CD4-positive, alpha-beta T cell treated with Interleukin-6 at 100 ng/mL for 8 hours (primary cell): ENCODE data around the gene KRTAP1-4.
"Not testable (repeated sequence)": the region's sequence is repeated elsewhere in the genome, so short reads cannot be mapped to it uniquely, and the experiment has no call there.

Experiments
- DNase-seq: peaks from one replicate; pipeline ENCODE4 v3.0.0-alpha.2; 2020; ENCODE audit warnings: mixed read lengths, low spot score

Gene KRTAP1-4

GRCh38 chr17:41048441-41048840, 18.4 kb upstream of the KRTAP1-4 start:
- no peak for DNase-seq

- not testable (repeated sequence) for DNase-seq
Observed at GRCh38 chr17:41046735-41047465, 16.9 kb upstream of the KRTAP1-4 start, which contains the start of gene KRTAP2-1. Gene KRTAP2-1, minus strand, starts transcription at chr17:41047316. Its CDS starts 49 bp downstream, at chr17:41047267.

- no peak for DNase-seq
Observed at GRCh38 chr17:41042953-41043352, 13.0 kb upstream of the KRTAP1-4 start.

GRCh38 chr17:41040783-41041571, 11.0 kb upstream of the KRTAP1-4 start, which contains the start of gene KRTAP1-1:
Gene KRTAP1-1, minus strand, starts transcription at chr17:41041450. Its CDS starts 53 bp downstream, at chr17:41041397.
- DNase-seq: not testable (repeated sequence)

GRCh38 chr17:41037853-41038350, 7.9 kb upstream of the KRTAP1-4 start:
- no peak for DNase-seq

- DNase-seq: not testable (repeated sequence)
Observed at GRCh38 chr17:41034346-41034935, 4.4 kb upstream of the KRTAP1-4 start, which contains the start of gene KRTAP1-3. Gene KRTAP1-3, minus strand, starts transcription at chr17:41034874. Its CDS starts 53 bp downstream, at chr17:41034821.

- DNase-seq: no peak
Observed at GRCh38 chr17:41026715-41027471, 3.1 kb downstream of the KRTAP1-4 start, which contains the start of gene KRTAP1-5. Gene KRTAP1-5, minus strand, starts transcription at chr17:41027208. Its CDS starts 53 bp downstream, at chr17:41027155.

- no peak for DNase-seq
Observed at GRCh38 chr17:41024697-41025096, 5.3 kb downstream of the KRTAP1-4 start.

- no peak for DNase-seq
Observed at GRCh38 chr17:41020336-41020735, 9.7 kb downstream of the KRTAP1-4 start.

- DNase-seq: no peak
Observed at GRCh38 chr17:41019415-41019814, 10.6 kb downstream of the KRTAP1-4 start.

GRCh38 chr17:41018541-41018940, 11.5 kb downstream of the KRTAP1-4 start:
- DNase-seq: no peak

GRCh38 chr17:41016578-41017215, 13.3 kb downstream of the KRTAP1-4 start:
- no peak for DNase-seq

- DNase-seq: no peak
Observed at GRCh38 chr17:41015454-41015853, 14.5 kb downstream of the KRTAP1-4 start.

GRCh38 chr17:41013606-41014005, 16.4 kb downstream of the KRTAP1-4 start:
- no peak for DNase-seq

GRCh38 chr17:41013181-41013580, 16.8 kb downstream of the KRTAP1-4 start:
- DNase-seq: no peak

- no peak for DNase-seq
Observed at GRCh38 chr17:41012326-41013120, 17.5 kb downstream of the KRTAP1-4 start.

GRCh38 chr17:41010441-41010840, 19.6 kb downstream of the KRTAP1-4 start:
- DNase-seq: no peak

- no peak for DNase-seq
Observed at GRCh38 chr17:41009936-41010335, 20.1 kb downstream of the KRTAP1-4 start.

- no peak for DNase-seq
Observed at GRCh38 chr17:41009301-41009760, 20.7 kb downstream of the KRTAP1-4 start.

GRCh38 chr17:41008811-41009210, 21.2 kb downstream of the KRTAP1-4 start, which contains the start of gene KRTAP3-1:
Gene KRTAP3-1, minus strand, starts transcription at chr17:41009128. Its CDS starts 54 bp downstream, at chr17:41009074.
- no peak for DNase-seq
